Kidney epithelial cell (primary cell): ENCODE data around the gene VAMP4. TPM values are rescaled to one million over a fixed set of nuclear protein-coding genes. Genes with fewer than 3 reads are reported as not detected.

Source experiments
- DNase-seq: peaks from one replicate; pipeline ENCODE4 v3.0.0-alpha.2; 2010; ENCODE audit warnings: low read depth
- H3K27me3 ChIP-seq: 2 replicates; pipeline ENCODE4 v1.6.0; 2011; ENCODE audit warnings: low read length; ENCODE audit not compliant: control insufficient read depth, insufficient read depth
- H3K36me3 ChIP-seq: 2 replicates; pipeline ENCODE4 v1.5.1; 2011; ENCODE audit warnings: low read length; ENCODE audit not compliant: control insufficient read depth, insufficient read depth
- H3K4me3 ChIP-seq: 2 replicates; pipeline ENCODE4 v1.5.1; 2011; ENCODE audit warnings: low read depth, mild to moderate bottlenecking, control low read depth, low read length
- total RNA-seq: library from RNA; depleted of rRNA; stranded (reverse); fragments of >200 nt; gene quantifications from 2 replicates; pipeline ENCODE4 v1.2.3, GENCODE V29; 2015
- TF ChIP-seq, protein P1 (sequence below): IDR thresholded peaks from 2 replicates; pipeline ENCODE4 v1.5.1; 2011; ENCODE audit warnings: mild to moderate bottlenecking, moderate library complexity, low read length, control low read depth, inconsistent platforms; ENCODE audit not compliant: insufficient read depth, poor library complexity, severe bottlenecking

Gene VAMP4
- total RNA-seq, 1 donor from 2014 or later = 5.4 TPM

DNA sequence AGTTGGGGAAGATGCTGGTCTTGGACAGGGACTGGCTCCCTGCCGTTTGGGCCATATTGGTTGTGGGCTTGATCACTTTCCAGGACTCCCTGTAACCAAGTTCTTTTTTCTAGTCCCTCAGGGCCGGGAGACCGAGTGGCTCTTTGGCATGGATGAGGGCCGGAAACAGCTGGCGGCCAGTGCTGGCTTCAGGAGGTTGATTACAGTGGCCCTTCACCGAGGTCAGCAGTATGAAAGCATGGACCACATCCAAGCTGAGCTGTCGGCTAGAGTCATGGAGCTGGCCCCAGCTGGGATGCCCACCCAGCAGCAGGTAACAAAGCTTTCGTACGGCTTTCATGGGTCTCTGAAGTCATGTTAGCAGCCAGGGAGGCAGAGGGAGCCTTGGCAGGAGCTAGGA lies 43.9 kb upstream of the VAMP4 start:
- Histone ChIP-seq H3K27me3 (no peaks in the 10 kb centered on the region), H3K36me3 (peaks cover 5% of the 10 kb centered on the region), H3K4me3 (no peak overlapping the region)
- DNase-seq = no peak
- TF ChIP-seq, protein P1, sequence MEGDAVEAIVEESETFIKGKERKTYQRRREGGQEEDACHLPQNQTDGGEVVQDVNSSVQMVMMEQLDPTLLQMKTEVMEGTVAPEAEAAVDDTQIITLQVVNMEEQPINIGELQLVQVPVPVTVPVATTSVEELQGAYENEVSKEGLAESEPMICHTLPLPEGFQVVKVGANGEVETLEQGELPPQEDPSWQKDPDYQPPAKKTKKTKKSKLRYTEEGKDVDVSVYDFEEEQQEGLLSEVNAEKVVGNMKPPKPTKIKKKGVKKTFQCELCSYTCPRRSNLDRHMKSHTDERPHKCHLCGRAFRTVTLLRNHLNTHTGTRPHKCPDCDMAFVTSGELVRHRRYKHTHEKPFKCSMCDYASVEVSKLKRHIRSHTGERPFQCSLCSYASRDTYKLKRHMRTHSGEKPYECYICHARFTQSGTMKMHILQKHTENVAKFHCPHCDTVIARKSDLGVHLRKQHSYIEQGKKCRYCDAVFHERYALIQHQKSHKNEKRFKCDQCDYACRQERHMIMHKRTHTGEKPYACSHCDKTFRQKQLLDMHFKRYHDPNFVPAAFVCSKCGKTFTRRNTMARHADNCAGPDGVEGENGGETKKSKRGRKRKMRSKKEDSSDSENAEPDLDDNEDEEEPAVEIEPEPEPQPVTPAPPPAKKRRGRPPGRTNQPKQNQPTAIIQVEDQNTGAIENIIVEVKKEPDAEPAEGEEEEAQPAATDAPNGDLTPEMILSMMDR = no peak

DNA sequence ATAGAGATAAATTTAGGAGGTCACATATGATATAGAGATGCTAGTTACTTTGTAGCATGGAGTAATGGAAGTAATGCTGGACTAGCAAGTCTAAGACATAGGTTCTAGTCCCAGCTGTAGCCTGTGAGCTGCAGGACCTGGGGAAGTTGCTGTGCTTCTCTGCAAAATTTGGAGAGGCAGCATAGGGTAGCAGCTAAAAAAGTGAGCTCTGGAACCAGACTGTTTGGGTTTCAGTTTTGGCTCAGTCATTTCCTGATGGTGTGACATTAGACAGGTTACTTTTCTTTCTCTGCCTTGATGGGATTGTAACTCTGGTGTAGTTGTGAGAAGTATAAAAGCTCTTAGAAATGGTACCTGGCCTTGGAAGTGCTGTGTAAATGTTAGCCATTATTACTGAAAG lies 42.9 kb upstream of the VAMP4 start:
- Histone ChIP-seq H3K36me3 (peaks cover 5% of the 10 kb centered on the region), H3K4me3 (no peak overlapping the region), H3K27me3 (no peaks in the 10 kb centered on the region)
- DNase-seq = no peak
- TF ChIP-seq, protein P1 = no peak

DNA sequence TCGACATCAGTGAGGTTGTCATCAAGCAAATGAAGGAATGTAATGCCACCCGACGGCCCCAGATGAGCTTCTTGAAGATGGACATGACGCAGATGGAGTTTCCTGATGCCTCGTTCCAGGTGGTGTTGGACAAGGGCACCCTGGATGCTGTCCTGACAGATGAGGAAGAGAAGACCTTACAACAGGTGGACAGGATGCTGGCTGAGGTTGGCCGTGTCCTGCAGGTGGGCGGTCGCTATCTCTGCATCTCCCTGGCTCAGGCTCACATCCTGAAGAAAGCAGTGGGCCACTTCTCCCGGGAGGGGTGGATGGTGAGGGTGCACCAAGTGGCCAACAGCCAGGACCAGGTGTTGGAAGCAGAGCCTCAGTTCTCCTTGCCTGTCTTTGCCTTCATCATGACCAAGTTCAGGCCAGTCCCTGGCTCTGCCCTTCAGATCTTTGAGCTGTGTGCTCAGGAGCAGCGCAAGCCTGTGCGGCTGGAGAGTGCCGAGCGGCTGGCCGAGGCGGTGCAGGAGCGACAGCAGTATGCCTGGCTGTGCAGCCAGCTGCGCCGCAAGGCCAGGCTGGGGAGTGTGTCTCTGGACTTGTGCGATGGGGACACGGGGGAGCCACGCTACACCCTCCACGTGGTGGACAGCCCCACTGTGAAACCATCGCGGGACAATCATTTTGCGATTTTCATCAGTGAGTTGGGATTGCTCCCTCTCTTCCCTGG lies 42.1 kb upstream of the VAMP4 start:
- TF ChIP-seq, protein P1 = no peak
- Histone ChIP-seq H3K27me3 (no peaks in the 10 kb centered on the region), H3K36me3 (peaks cover 5% of the 10 kb centered on the region), H3K4me3 (no peak overlapping the region)
- DNase-seq = no peak

DNA sequence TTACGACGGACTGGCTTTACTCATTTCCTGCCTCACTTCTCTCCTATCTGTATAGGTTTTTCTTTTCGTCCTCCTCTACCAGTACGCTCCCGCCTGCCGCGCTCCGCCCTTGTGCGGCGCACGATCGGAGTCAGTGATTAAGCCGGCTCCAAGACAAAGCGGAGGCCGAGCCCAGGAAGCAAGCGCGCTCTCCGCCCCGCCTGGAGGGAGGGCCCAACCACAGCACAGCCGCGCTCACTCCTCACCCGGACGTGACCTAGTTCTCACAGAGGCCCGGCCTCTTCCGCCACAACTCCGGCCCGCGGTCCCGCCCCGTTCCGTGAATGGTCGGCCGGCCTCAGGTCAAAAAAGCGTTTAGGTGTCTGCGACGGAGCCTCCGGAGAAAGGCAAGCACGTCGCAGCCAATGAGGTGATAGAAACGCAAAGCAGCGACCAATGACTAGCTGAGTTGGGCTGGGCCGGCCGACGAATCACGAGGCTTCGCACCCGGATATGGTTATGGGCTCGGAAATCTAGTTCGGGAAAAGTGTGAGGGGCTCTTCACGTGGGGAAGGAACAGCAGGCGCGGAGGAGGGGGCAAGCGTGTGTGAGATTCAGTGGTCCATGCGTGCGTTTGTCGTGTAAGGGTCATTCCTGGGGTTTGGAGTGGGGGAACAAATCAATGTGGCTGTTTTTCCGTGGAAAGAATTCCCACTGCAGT lies 39.5 kb upstream of the VAMP4 start, which contains the start of gene METTL13:
Gene METTL13 (plus strand): TSS at position 485 of the 700 bp plus-strand sequence. CDS start 308 bp downstream, outside the sequence.
- TF ChIP-seq, protein P1 = no peak
- Histone ChIP-seq H3K36me3 (peaks cover 5% of the 10 kb centered on the region), H3K4me3 (peak within 1 kb of the TSS; percentile 77), H3K27me3 (no peaks in the 10 kb centered on the region)
- DNase-seq = peak; percentile 96

DNA sequence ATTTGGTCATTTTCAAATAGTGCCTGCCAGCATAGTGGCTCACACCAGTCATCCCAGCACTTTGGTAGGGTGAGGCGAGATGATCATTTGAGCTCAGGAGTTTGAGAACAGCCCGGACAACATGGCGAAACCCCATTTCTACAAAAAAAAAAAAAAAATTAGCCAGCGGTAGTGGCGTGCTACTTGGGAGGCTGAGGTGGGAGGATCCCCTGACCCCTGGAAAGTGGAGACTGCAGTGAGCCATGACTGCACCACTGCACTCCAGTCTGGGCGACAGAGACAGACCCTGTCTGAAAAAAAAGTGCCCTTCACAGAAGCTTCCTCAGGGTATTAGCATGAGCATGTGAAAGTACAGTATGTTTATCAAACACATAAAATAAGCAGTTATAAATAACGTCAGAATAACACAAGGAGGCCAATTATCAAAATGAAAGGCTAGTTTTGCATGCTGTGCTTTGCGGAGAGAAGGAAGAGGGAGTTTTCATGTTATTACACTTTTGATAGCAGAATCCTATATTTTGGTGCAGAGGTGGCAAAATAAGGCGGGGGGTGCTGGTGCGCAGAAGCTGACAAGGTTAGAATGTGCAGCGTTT lies 38.8 kb upstream of the VAMP4 start:
- no peaks in the 10 kb centered on the region for H3K27me3 ChIP-seq
- TF ChIP-seq, protein P1 = no peak
- DNase-seq = no peak
- peaks cover 3% of the 10 kb centered on the region for H3K36me3 ChIP-seq
- peak overlapping the region; percentile 34 for H3K4me3 ChIP-seq
